ENCODE measurements around the gene HOMER3. TPM values are rescaled to one million over a fixed set of nuclear protein-coding genes. Genes with fewer than 3 reads are reported as not detected.
"Not testable (repeated sequence)": the region's sequence is repeated elsewhere in the genome, so short reads cannot be mapped to it uniquely, and the experiment has no call there.

Gene HOMER3
- total RNA-seq, 1 donor from 2014 or later, result 203 TPM

GRCh38 chr19:18903156-18904037 is 37.6 kb downstream of the HOMER3 start:
- no peak for DNase-seq (ENCODE audit: low read depth)

DNA sequence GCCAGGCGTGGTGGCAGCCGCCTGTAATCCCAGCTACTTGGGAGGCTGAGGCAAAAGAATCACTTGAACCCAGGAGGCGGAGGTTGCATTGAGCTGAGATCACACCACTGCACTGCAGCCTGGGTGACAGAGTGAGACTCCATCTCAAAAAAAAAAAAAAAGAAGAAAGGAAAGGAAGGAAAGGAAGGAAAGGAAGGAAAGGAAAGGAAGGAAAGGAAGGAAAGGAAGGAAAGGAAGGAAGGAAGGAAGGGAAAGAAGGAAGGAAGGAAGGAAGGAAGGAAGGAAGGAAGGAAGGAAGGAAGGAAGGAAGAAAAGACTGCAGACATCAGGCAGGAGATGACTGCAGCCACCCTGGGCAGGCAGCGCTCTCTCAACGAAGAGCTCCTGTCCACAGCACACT is 38.5 kb downstream of the HOMER3 start:
- DNase-seq (ENCODE audit: low read depth), result not testable (repeated sequence)

GRCh38 chr19:18901491-18901890 is 39.5 kb downstream of the HOMER3 start:
- DNase-seq (ENCODE audit: low read depth), result no peak

DNA sequence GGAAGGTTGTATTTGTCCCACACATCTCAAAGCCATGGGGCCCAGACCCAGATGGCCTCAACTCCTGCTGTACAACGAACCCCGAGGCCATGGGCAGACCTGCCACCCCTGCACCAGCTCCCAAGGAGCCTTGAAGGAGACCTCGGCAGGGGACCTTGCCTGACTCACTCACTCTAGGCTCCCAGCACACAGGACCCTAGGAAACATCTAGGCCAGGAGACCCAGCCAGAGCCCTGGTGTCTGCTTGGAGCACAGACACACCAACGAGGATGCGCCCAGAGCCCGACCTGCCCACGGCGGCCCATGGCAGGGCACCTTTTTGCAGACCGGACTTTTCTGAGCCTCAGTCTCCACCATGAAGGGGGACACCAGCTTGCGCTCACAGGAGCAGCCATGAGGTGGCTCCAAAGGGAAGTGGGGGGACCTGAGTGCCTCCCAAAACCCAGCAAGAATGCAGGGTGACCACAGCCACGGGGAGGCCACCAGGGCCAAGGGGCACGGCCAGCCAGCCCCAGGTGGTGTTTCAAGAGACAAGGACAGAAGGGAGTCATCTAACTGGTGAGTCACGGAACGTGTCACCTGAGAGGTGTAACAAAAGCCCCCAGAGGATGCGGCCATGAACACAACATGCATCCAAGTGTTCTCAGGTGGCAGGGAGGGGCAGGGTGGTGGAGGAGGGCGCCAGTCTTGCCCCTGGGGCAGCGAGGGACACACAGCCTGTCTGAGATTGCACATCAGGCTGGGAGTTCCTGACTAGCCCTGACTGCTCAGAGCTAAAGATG is 40.1 kb downstream of the HOMER3 start:
- no peak for DNase-seq (ENCODE audit: low read depth)

DNA sequence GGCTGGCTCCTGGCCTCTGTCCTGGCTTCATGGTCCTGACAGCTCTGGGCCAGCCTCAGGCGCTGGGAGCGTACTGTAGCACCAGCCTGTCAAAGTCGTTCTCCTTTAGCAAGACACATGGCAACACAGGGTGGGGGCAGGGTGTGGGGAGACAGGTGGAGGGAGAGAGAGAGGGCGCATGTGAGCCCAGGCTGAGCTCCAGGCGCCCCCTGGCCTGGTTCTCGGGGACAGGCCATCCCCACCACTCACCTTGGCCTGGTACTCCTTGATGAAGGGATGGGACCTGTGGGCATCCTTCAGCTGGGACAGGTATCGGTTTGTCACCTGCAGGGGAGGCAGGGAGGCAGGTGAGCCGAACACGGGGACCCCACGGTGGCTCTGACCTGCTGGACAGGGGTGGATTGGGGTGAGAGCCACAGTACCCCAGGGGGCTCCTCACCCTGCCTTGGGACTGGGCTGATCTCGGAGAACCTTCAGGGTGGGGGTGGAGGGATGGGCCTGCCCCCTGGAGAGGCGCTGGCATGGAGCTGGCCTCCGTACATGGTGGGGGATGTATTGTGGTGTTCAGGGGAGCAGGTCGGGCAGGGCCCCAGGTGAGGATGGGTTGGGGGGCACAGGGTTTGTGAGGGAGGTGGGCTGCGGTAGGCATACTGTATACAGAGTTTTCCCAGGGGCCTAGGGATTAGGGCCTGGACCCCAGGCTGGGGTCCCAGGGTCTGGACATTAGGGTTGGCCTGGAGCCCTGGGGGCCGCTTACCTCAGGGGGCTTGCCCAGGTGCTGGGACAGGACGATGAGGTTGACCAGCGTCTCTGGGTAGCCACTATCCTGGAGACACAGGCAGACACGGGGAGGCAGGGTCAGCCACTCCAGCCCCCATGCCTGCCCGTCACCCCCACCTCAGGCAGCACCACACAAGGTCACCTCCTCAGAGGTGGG is 41.1 kb downstream of the HOMER3 start:
- DNase-seq (ENCODE audit: low read depth), result no peak

GRCh38 chr19:18898607-18899408 is 42.2 kb downstream of the HOMER3 start:
- DNase-seq (ENCODE audit: low read depth), result no peak

DNA sequence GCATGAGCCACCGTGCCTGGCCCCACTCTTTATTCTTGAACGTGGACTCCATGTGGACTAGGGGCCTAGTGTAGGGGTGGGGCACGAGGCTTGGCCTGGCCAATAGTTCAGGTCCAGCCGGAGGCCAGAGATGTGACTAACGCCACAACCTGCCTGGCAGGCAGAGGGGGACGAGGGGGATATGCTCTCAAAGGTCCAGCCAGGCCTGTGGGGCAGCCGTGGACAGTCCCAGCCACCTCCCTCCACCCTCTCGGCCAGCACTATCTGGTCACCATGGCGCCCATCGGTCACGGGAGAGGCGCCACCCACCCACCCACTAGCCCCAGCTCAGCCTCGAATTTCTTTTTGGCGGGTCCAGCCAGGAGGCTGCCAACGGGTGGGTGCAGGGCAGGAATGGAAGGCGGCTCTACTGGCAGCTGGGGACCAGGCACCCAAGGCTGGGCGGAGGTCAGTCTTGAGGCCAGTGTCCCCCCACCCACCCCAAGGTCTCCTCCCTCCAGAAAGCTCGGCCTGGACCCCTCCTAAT is 42.9 kb downstream of the HOMER3 start:
- DNase-seq (ENCODE audit: low read depth), result peak; percentile 23

GRCh38 chr19:18897094-18898029 is 43.7 kb downstream of the HOMER3 start:
- no peak for DNase-seq (ENCODE audit: low read depth)

DNA sequence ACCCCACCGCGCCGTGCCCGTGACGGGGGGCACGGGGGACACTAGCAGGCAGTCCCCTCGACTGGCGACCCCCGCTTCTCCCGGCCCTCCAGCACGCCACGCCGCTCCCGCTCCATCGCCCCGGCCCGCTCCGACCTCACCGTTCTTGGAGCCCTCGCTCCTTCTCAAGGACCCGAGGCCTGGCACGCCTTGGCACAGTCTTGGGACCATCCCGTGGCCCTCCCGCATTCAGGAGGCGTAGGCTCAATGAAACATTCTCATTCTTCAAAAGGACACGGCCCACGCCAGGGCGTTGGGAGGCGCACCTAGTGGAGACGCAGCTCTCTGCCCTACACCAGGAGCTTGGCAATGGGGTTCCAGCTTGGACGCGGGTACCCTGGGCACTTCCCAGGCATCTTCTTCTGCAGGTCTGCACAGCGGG is 44.6 kb downstream of the HOMER3 start:
- no peak for DNase-seq (ENCODE audit: low read depth)

DNA sequence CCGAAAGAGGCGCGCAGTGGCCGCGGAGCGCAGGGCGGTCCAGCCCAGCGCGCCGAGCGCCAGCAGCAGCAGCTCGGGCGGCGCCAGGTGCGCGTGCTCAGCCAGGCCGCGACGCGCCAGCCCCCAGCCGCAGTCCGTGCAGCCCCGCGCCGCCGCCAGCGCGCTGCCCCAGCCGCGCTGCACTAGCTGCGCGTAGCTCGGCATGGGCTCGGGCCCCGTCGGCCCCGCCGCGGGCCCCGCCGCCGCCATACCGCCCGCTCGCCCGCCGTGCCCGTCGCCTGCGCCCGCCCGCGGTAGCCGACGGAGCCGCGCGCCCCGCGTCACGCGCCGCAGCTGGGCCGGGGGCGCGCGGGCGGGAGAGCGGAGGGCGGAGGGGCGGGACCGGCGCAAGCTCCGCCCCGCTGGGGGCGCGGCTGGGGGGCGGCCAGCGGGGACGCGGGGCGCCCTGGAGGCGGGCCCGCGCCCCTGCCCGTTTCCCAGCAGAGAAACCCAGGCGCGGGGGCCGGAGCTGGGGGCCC is 45.1 kb downstream of the HOMER3 start, which contains the start of gene CERS1:
CERS1 (minus strand) TSS at position 335 of the 518 bp plus-strand sequence; CDS start at position 249, 86 bp downstream.
- DNase-seq (ENCODE audit: low read depth), result peak; percentile 31

DNA sequence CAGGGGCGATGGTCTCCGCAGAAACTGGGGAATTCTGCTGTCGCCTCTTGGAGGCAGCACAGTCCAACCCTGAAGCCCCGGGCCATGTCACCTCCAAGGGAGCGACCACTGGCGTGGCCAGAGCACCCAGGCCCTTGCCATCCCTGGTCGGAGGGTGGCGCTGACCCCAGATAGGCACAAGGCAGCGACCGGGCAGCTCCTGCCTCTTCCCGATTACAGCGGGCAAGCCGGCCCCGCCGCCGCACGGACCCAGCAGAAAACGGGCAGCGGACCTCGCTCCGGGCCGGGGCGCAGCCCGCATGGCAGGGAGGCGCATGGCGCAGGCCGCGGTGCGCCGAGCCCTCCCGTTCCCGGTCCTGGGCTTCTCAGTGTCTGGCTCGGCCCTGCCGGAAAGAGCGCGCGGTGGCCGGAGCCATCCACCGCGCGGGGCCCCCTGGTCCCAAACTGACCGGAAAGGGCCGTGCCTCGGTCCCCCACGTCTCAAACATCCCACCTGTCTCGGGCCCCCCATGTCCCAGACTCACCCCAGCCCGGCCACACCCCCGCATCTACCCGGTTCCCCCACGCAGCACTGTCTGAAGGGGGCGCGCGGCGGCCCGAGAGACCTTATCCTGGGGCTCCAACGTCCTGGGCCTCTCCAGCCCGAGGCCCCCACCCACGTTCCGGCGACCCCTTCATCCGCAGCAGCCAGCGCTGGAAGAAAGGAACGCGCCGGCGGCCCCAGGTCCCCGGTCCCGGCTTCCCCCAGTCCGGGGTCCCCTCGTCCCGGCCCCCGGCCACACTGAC is 45.8 kb downstream of the HOMER3 start:
- peak; percentile 84 for DNase-seq (ENCODE audit: low read depth)

- DNase-seq (ENCODE audit: low read depth), result peak; percentile 87
These were observed 46.6 kb downstream of the HOMER3 start for GRCh38 chr19:18894254-18895037.

DNA sequence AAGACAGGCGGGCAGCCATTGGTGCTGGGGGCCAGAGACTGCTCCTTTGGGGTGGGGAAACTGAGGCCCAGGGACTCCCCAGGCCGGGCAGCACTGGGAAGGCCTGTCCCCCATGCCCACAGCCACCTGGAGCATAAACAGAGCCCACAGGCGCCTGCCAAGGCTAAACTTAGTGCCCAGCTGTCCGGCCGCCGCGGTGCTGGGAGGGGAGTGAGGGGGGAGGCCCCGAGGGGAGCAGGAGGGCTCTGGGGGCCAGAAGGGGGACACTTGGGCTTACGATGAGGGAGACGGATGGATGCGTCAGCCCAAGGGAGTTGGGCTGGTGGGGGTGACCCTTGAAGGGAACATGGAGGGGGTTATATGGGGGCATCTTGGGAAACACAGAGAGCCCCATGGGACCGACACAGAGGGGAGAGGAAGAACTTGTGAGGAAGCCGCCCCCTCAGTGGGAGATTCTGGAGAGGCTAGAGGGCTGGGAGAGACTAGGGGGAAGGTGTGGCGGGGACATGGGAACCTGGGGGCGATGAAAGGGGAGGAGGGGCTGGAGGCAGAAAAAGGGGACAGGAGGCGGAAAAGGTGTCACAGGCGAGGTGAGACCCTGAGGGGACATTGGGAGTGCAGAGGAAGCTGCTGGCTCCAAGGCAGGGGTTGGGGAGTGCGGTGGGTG is 47.3 kb downstream of the HOMER3 start:
- peak; percentile 86 for DNase-seq (ENCODE audit: low read depth)

DNA sequence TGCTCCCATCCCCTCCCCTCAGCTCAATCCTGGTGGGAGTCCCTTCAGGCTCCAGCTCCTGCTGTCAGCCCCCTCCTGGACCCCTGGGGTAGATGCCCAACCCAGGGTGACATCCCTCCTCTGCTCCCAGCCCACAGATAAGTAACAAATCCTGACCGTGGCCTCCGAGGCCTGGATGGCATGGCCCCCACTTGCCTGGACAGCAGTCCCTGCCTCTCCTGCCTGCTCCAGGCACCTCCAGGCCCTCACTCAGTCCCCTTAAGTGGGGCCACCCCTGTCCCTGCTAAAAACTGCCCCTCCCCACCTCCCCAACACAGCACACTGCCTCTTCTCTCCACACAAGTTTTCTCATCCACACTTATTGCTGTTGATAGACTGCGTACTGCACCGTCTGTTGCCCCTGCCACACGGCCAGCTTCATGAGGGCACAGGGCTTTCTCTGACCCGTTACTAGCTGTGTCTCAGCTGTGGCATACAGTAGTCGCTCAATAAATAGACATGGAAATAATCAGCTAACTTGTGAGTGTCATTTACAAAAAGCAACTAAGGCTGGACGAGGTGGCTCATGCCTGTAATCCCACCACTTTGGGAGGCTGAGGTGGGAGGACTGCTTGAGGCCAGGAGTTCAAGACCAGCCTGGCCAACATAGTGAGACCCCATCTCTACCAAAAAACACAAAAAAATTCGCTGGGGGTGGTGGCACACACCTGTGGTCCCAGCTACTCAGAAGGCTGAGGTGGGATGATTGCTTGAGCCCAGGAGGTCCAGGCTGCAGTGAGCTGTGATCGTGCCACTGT is 50.9 kb downstream of the HOMER3 start:
- DNase-seq (ENCODE audit: low read depth), result no peak

DNA sequence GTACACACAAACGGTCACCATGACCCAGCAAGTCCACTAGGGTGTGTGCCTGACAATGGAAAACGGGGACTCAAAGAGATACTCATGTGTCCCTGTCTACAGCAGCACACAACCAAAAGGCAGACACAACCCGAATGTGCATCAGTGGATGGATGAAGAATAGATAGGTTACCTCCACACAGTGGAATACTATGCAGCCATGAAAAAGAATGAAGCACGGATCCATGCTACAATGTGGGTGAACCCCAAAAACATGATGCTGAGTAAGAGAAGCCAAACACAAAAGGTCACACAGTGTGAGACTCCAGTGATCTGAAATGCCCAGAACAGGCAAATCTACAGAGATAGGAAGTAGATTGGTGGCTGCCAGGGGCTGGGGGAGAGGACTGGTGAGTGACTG is 54.0 kb downstream of the HOMER3 start:
- no peak for DNase-seq (ENCODE audit: low read depth)
